Neural cell (in vitro differentiated cells): ENCODE results near the gene SOS1.
"Not testable (repeated sequence)": the region's sequence is repeated elsewhere in the genome, so short reads cannot be mapped to it uniquely, and the experiment has no call there.

Experiments used
- EZH2 ChIP-seq: fragments of 200-600, 300-800 bp; shearing (Covaris generic), sonication (generic); IDR thresholded peaks from 2 replicates; pipeline ENCODE4 v1.6.1; 2014; ENCODE audit warnings: antibody characterized with exemption, low read length, borderline replicate concordance, mild to moderate bottlenecking; ENCODE audit not compliant: insufficient read depth, poor library complexity, severe bottlenecking
- MXI1 ChIP-seq: fragments of 450-650 bp; conservative IDR thresholded peaks from 2 replicates; pipeline ENCODE4 v1.6.1; 2014; ENCODE audit warnings: antibody characterized with exemption, mild to moderate bottlenecking; ENCODE audit not compliant: poor library complexity, severe bottlenecking
- POLR2AphosphoS5 ChIP-seq: IDR thresholded peaks from 2 replicates; pipeline ENCODE4 v1.6.1; 2012
- RAD21 ChIP-seq: fragments of 450-650 bp; conservative IDR thresholded peaks from 2 replicates; pipeline ENCODE4 v1.6.1; 2014; ENCODE audit warnings: antibody characterized with exemption, mild to moderate bottlenecking, moderate library complexity
- TAF1 ChIP-seq: IDR thresholded peaks from 2 replicates; pipeline ENCODE4 v1.6.1; 2012; ENCODE audit warnings: low read depth
- TF ChIP-seq, protein P1 (sequence below): fragments of 450-650 bp; IDR thresholded peaks from 2 replicates; pipeline ENCODE4 v1.5.1; 2014; ENCODE audit warnings: antibody characterized with exemption, mild to moderate bottlenecking, moderate library complexity; ENCODE audit not compliant: poor library complexity, severe bottlenecking

GRCh38 chr2:38936516-38936915 is 184.3 kb downstream of the SOS1 start:
- not testable (repeated sequence) for TF ChIP-seq POLR2AphosphoS5, RAD21, MXI1, EZH2, TAF1
- TF ChIP-seq, protein P1, sequence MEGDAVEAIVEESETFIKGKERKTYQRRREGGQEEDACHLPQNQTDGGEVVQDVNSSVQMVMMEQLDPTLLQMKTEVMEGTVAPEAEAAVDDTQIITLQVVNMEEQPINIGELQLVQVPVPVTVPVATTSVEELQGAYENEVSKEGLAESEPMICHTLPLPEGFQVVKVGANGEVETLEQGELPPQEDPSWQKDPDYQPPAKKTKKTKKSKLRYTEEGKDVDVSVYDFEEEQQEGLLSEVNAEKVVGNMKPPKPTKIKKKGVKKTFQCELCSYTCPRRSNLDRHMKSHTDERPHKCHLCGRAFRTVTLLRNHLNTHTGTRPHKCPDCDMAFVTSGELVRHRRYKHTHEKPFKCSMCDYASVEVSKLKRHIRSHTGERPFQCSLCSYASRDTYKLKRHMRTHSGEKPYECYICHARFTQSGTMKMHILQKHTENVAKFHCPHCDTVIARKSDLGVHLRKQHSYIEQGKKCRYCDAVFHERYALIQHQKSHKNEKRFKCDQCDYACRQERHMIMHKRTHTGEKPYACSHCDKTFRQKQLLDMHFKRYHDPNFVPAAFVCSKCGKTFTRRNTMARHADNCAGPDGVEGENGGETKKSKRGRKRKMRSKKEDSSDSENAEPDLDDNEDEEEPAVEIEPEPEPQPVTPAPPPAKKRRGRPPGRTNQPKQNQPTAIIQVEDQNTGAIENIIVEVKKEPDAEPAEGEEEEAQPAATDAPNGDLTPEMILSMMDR = not testable (repeated sequence)
